Measurements from ENCODE around the gene ZFP57.

DNA sequence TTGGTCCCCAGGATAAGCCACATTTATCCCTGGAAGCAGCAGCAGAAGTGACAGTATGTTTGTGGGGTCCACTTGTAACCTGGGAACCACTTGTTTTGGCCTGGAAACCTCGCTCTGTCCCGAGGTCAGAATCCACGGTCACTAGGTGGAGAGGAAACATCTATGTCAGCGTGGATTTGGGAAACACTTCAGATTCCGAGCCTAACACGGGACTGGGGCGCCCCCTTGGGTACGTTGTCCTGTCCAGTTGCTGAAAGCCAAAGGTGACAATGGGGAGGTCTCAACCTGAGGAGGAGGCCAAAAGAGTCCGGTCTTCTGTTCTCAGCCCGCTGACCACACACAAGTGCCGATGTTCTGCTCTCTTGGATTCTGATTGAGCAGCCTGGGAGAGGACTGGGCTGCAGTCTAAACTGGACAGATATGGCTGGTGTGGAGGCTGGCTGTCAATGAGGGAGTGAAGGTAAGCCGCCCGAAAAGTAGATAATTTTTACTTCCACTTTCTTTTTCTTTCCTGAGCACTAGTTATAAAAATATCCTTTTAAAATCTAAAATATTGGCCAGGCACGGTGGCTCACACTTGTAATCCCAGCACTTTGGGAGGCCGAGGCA is 4.9 kb upstream of the ZFP57 start:
- TF ChIP-seq EZH2 (optimal IDR thresholded peaks at IDR 0.05; ENCODE audit: low read depth, low read length) (no peak), EZH2phosphoT487 (IDR thresholded peaks at IDR 0.05; ENCODE audit: low read length) (no peak)
- TF ChIP-seq, protein P1, sequence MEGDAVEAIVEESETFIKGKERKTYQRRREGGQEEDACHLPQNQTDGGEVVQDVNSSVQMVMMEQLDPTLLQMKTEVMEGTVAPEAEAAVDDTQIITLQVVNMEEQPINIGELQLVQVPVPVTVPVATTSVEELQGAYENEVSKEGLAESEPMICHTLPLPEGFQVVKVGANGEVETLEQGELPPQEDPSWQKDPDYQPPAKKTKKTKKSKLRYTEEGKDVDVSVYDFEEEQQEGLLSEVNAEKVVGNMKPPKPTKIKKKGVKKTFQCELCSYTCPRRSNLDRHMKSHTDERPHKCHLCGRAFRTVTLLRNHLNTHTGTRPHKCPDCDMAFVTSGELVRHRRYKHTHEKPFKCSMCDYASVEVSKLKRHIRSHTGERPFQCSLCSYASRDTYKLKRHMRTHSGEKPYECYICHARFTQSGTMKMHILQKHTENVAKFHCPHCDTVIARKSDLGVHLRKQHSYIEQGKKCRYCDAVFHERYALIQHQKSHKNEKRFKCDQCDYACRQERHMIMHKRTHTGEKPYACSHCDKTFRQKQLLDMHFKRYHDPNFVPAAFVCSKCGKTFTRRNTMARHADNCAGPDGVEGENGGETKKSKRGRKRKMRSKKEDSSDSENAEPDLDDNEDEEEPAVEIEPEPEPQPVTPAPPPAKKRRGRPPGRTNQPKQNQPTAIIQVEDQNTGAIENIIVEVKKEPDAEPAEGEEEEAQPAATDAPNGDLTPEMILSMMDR (IDR thresholded peaks at IDR 0.05; ENCODE audit: low read length) = no peak

Data from MM.1S (cell line).